OCI-LY1 (cell line): ENCODE measurements around the gene DDIT4.

Source experiments
- CTCF ChIP-seq: fragments of 200-600 bp; sonication (generic), shearing (Covaris generic); IDR thresholded peaks from 2 replicates; pipeline ENCODE4 v1.5.1; 2017; ENCODE audit warnings: mild to moderate bottlenecking, antibody characterized with exemption, low read length, moderate library complexity, mixed read lengths
- EZH2 ChIP-seq: fragments of 200-600 bp; sonication (generic), shearing (Covaris generic); IDR thresholded peaks from 2 replicates; pipeline ENCODE4 v1.8.0; 2017; ENCODE audit warnings: borderline replicate concordance, mixed run types, mild to moderate bottlenecking, antibody characterized with exemption, low read length, moderate library complexity, mixed read lengths

- TF ChIP-seq CTCF (no peak), EZH2 (no peak)
Measured at GRCh38 chr10:72235544-72236279, 38.0 kb upstream of the DDIT4 start.
